HL-60 (cell line): ENCODE measurements around the gene HOXB6.

Experiments used
- GABPA ChIP-seq: IDR thresholded peaks from 2 replicates; pipeline ENCODE4 v1.6.1; 2012; ENCODE audit warnings: low read depth
- POLR2AphosphoS5 ChIP-seq: IDR thresholded peaks from 2 replicates; pipeline ENCODE4 v1.6.1; 2012; ENCODE audit warnings: low read depth
- SPI1 ChIP-seq: IDR thresholded peaks from 2 replicates; pipeline ENCODE4 v1.6.1; 2012; ENCODE audit warnings: low read depth, mild to moderate bottlenecking, borderline replicate concordance
- TF ChIP-seq, protein P1 (sequence below): IDR thresholded peaks from one replicate; pipeline ENCODE4 v1.5.1; 2011; ENCODE audit warnings: low read length, control low read depth, inconsistent platforms; ENCODE audit not compliant: insufficient read depth
- TF ChIP-seq, protein P2 (sequence below): IDR thresholded peaks from 2 replicates; pipeline ENCODE4 v1.6.1; 2012; ENCODE audit warnings: low read depth; ENCODE audit not compliant: insufficient replicate concordance

DNA sequence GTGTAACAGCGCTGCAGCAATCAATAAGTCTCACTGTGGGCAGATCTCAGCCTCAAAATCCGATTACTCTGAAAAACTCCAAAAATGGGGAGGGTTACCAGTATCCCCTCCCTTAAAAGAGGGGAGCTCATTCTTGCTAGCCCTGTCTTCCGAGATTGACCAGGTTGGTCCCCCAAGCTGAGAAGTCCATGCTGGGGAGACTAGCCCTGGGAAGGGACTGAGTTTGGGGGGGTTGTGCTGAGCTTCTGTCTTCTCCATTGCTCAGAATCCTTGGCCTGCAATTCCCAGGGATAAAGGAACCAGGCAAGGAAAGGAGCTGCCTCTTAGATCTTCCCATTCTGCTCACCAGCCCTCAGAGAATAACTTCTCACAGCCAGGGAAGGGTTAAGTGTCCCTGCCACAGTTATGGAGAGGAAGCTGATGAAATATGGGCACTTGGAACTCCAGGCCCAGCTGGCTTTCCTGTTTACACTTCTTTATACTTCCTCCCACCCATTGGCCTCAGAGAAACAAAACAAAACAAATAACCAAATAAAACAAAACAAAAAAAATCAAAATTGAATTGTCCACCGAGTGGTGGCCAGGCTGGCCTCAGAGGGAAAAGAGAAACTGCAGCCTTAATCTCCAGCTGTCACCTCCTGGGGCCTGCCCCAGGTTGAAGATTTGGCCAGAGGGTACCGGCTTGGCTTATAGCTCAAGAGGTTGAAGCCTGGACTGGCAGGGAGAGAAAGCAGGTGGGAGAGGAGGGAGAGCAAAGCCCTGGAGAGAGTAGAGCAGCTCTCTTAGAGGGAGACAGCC is 17.3 kb downstream of the HOXB6 start:
- TF ChIP-seq, protein P1, sequence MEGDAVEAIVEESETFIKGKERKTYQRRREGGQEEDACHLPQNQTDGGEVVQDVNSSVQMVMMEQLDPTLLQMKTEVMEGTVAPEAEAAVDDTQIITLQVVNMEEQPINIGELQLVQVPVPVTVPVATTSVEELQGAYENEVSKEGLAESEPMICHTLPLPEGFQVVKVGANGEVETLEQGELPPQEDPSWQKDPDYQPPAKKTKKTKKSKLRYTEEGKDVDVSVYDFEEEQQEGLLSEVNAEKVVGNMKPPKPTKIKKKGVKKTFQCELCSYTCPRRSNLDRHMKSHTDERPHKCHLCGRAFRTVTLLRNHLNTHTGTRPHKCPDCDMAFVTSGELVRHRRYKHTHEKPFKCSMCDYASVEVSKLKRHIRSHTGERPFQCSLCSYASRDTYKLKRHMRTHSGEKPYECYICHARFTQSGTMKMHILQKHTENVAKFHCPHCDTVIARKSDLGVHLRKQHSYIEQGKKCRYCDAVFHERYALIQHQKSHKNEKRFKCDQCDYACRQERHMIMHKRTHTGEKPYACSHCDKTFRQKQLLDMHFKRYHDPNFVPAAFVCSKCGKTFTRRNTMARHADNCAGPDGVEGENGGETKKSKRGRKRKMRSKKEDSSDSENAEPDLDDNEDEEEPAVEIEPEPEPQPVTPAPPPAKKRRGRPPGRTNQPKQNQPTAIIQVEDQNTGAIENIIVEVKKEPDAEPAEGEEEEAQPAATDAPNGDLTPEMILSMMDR = no peak
- TF ChIP-seq, protein P2, sequence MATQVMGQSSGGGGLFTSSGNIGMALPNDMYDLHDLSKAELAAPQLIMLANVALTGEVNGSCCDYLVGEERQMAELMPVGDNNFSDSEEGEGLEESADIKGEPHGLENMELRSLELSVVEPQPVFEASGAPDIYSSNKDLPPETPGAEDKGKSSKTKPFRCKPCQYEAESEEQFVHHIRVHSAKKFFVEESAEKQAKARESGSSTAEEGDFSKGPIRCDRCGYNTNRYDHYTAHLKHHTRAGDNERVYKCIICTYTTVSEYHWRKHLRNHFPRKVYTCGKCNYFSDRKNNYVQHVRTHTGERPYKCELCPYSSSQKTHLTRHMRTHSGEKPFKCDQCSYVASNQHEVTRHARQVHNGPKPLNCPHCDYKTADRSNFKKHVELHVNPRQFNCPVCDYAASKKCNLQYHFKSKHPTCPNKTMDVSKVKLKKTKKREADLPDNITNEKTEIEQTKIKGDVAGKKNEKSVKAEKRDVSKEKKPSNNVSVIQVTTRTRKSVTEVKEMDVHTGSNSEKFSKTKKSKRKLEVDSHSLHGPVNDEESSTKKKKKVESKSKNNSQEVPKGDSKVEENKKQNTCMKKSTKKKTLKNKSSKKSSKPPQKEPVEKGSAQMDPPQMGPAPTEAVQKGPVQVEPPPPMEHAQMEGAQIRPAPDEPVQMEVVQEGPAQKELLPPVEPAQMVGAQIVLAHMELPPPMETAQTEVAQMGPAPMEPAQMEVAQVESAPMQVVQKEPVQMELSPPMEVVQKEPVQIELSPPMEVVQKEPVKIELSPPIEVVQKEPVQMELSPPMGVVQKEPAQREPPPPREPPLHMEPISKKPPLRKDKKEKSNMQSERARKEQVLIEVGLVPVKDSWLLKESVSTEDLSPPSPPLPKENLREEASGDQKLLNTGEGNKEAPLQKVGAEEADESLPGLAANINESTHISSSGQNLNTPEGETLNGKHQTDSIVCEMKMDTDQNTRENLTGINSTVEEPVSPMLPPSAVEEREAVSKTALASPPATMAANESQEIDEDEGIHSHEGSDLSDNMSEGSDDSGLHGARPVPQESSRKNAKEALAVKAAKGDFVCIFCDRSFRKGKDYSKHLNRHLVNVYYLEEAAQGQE = no peak
- no peak for TF ChIP-seq POLR2AphosphoS5
- TF ChIP-seq GABPA = no peak
- TF ChIP-seq SPI1 = no peak
